Activated CD4-positive, alpha-beta T cell treated with anti-CD3 and anti-CD28 coated beads, Interleukin-2, Interleukin-6, amounts not matched to agents 100 ng/mL and 50 ng/mL, durations not matched to agents 16 hours and 8 hours (primary cell): ENCODE data around the gene DZIP3.
"Not testable (repeated sequence)": the region's sequence is repeated elsewhere in the genome, so short reads cannot be mapped to it uniquely, and the experiment has no call there.

Experiments
- DNase-seq: peaks from one replicate; pipeline ENCODE4 v3.0.0-alpha.2; 2020

DZIP3 gene

DNA sequence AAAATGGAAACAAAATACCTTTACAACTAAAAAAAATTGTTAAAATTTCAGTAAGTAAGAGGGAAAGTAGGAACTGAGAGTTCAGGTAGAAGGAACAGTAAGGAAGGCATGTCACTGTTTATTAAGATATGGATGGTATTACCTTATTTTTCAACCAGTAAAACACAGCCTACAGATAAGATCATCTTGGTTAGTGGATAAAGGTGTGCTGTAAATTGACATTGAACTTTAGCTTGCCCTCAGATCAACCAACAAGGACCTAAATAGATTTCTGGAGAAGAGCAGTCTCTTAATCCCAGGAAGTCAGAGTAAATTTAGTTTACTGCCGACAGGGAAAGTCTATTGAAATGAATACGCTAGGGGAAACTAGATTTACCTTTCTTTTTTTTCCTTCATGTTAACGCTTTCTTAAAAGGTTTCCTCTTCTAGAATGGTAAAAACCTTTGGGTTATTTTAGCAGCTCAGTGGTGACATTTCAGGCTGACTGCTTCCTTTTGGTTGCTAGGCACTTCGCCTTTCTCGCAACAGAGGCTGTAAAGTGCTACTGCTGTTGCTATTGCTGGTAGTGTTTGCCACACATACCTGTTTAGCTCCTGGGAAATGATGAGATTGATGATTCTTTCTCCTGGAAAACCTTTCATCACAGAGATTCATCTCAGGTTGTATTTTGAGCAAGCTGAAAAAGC lies 12.9 kb downstream of the DZIP3 start:
- DNase-seq = no peak

DNA sequence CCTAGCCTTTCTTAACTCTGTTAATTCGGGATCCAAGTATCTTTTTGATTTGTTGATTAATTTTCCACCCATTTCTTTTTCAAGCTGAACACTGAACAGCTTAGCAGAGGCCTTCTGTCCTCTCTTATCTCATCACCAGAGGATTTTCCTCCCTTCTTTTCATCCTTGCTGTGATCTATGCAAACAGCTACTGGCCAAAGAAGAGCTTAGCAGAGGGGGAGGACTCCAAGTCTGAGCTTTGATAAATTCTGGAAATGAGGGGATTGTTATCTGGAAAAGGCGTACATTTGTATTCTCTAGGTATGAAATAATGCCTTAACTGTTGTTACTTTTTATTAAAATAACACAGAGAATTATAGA lies 13.4 kb downstream of the DZIP3 start:
- no peak for DNase-seq

DNA sequence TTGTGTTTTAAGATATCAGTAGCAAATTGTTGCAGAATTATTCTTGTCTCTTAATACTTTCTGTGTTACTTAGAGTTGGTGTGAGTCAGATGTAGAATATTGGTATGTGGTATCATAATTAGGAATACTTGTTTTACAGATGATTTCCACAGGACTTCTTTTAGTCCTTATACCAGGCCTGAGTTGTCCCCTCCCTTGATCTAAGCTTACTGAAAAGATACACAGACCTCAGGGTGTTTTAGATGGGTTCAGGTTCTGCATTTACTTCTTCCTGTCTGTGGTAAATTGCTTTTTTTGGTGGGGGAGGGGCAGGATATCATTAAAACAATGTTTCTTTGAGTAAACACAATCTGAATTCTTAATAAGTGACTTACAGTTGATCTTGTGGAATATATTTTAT lies 14.2 kb downstream of the DZIP3 start:
- DNase-seq = no peak

DNA sequence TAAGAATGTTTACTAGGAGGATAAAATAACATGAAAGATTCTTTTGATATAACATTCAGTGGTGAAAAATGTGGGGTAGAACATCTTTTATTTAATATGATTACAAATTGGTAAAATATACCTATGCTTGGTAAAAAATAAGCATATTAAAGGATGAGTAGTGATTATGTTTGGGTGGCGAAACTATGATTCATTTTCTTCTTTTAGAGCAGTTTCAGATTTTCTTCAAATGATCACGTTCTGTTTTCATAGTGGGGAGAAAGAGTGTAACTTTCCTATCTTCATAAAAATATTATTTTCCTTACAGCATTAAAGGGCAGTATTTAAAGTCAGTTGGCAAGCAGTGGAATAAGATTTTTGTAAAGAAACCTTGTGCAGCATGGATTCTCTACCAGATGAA lies 15.5 kb downstream of the DZIP3 start:
- no peak for DNase-seq

DNA sequence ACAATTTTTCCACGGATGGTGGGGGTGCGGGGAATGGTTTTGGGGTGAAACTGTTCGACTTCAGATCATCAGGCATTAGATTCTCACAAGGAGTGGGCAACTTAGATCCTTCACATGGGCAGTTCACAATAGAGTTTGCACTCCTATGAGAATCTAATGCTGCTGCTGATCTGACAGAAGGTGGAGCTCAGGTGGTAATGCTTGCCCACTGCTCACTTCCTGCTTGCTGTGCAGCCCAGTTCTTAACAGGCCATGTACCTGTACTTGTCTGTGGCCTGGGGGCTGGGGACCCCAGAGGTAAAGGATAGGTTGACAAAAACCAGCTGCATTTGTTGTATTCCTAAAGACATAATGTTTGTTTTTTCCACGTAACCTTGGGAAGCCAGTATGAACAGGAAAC lies 16.0 kb downstream of the DZIP3 start:
- DNase-seq = no peak

DNA sequence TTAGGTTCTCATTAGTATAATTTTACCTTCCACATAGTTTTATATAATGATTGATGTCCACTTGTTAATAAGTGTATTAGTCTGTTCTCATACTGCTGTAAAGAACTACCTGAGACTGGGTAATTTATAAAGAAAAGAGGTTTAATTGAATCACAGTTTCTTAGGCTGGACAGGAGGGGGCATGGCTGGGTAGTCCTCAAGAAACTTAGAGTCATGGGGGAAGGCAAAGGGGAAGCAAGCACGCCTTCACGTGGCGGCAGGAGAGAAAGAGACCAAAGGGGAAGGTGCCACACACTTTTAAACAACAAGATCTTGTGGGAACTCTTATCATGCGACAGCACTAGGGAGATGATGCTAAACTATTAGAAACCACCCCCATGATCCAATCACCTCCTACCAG lies 19.2 kb downstream of the DZIP3 start:
- no peak for DNase-seq

DNA sequence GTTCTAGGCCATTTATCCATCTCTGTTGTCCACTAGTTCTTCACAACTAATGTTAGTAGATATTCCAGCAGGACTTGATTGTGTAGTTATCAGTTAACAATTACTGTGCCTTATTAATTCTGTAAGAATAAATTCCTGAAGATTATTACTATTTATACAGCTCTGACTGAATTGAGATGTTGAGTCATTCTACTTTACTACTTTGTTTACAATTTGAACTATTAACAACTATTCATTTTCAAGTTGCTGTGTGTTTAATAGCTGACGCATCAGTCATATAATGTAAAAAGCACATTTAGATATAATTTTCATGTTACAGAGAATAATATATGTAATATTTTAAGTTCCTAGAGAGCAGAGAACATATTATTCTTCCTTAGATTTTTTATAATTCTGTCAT lies 21.1 kb downstream of the DZIP3 start:
- no peak for DNase-seq

DNA sequence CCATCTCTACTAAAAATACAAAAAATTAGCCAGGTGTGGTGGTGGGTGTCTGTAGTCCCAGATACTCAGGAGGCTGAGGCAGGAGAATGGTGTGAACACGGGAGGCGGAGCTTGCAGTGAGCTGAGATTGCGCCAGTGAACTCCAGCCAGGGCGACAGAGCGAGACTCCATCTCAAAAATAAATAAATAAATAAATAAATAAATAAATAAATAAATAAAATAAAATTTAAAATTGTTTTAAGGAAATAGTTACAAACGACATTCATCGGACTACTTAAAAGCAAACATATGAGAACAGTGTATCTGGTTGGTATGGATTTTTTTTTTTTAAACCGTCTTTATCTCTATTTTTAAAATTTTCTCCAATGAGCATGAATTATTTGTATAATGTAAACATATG lies 26.6 kb downstream of the DZIP3 start:
- not testable (repeated sequence) for DNase-seq

DNA sequence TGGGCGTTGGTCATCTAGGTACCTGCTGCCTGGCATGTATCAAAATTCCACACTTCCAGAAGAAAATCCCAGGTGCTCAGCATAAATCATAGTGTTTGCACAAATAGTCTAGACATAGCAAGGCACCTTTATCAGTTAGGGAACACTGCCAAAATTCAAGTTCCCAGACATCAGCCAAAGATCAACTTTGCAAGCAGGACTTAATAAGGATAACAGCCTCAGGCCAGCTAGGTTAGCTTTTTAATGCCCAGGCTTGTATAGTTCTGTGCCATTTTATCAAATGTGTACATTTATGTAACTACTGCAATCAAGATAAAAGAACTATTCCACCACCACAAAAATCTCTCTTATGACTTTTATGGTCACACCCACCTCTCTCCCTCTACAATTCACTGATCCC lies 30.7 kb downstream of the DZIP3 start:
- no peak for DNase-seq

DNA sequence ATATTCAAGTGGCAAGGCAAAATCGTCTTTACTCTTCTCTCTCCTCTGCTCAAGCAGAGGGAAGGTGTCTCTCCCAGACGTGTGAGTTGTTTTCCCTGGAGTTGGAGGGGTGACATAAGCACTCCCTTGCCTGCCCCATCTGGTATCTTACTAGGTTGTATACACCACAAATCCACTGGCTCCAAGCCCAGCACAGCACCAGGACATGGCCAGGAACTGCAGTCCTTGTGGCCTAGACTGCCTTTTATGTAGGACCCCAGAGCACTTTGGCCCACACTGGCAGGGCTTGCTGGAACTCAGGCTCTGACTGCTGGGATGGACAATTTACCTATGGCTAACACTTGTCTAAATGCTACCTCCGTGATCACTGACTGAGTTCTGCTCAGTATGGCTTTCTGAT lies 34.0 kb downstream of the DZIP3 start:
- no peak for DNase-seq

DNA sequence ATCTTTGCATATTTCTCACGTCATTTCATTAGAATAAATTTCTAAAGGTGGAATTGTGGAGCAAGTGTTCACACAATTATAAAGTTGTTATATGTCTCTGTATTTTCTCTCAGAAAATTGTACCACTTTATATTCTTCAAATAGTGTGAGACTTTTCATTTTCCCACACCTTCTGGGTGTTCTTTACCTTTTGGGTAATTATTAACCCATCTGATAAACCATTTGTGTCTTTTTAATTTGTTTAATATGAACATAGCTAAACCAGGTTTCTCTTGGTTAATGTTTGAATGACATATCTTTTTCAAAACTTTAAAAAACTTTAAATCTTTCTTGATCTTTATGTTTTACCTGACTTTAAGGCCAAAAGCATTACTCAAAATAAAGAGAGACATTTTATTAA lies 40.5 kb downstream of the DZIP3 start:
- DNase-seq = no peak

DNA sequence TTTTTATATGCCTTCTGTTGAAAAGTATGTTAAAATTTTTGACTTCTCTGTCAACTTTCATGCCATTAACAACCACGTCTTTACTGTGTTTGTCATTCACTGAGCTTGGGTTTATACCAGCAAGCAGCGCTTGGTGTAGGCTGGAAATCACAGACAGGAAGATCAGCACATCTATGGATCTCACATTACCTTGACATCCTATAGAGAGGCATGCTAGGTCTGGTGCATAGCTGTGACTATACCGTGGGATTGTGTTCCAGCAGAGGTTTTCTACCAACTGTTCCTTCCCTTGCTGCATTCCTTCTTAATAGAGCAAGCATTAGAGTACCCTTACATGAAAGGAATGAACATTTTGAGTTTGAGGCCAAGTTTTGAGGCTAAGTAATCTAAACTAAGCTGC lies 53.0 kb downstream of the DZIP3 start:
- DNase-seq = no peak

DNA sequence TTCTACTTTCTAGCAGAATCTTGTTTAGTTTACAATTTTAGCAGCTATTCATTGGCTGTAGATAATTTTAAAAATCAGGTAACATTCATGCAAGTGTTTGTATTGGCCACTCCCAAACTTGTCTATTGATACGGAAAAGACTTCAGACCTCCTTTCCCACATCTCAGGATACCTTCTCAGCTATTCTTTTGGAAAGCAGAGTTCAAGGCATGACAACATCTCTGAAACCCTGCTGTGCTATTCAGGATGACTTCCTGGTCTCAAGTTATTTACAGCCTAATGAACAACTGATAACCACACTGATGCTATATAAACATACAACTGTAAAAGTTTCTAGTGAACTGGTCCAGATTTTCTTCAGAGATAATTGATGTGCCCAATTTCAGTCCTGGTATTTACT lies 55.8 kb downstream of the DZIP3 start:
- no peak for DNase-seq

DNA sequence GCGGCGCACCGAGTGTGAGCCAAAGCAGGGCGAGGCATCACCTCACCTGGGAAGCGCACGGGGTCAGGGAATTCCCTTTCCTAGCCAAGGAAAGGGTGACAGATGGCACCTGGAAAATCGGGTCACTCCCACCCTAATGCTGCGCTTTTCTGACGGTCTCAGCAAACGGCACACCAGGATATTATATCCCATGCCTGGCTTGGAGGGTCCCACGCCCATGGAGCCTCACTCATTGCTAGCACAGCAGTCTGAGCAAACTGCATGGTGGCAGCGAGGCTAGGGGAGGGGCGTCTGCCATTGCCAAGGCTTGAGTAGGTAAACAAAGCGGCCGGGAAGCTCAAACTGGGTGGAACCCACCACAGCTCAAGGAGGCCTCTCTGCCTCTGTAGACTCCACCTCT lies 66.1 kb downstream of the DZIP3 start:
- not testable (repeated sequence) for DNase-seq

DNA sequence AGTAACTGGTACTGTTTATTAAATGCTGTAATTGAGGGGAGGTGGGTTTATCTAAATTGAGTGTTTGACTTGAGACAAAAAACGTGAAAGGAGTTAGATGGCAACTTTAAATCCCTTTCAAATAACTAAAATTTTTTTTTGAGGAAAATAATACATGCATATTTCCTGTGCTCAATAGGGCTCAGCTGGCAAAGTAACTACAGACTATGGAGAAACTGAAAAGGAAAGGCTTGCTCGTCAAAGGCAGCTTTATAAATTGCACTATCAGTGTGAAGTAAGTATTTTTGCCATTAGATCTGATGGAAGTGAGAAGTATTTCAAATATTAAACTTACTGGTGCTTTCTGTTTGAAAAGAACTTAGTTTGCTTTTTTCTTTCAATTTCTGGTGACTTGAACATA lies 72.2 kb downstream of the DZIP3 start:
- no peak for DNase-seq

DNA sequence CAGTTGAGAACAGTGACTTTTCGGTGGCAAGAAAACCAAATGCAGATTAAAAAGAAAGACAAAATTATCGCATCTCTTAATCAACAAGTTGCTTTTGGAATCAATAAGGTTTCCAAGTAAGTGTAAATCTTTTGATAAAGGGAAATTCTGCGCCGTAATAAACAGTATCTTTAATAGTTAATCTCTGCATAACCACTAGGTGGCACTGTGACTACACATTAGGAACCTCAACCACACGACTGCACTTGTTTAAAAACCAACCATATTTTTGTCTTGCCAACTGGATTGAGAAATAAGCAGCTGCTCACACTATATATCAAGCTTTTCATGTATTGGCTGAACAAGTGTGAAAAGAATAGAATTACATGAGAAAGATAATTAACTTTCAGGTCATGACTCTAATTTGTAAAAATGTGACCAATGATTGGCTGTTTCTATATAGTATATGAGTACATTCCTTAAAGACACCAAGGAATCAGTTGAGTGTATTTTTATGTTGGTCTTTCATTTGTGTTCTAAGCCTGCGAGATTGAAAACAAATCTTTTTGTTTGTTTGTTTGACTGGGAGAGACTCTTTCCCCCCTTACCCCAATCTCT lies 72.7 kb downstream of the DZIP3 start:
- peak; percentile 77 for DNase-seq

DNA sequence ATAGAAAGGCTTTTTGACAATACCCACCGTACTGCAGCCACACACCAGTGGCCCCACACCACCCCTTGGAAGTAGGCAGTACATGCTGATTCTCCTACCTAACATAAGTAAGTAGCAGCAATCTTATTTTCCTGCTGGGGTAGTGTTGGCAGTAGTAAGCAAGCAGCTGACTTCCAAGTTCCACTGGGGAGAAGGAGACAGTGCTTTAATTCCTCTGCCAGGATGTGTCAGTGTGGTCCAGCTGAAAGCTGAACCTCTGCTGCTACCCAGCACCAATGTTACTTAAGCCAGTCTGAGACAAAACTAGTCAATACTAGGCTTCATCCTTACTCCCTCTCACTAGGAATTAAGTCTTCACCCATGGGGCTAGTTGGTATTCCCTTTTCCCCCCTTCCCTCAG lies 74.7 kb downstream of the DZIP3 start:
- DNase-seq = no peak

DNA sequence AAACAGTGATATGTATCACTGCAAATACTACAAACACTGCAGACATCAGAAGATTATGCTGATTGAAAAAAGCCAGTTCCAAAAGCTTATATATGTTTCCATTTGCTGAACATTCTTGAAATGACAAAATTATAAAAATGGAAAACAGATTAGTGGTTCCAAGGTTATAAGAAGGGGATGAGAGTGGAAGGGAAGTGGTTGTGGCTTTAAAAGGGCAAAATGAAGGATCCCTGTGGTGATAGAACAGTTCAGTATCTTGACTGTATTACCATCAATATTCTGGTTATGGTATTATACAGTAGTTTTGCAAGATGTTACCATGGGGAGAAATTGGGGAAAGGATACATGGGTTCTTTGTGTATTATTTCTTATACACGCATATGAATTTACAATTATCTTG lies 77.8 kb downstream of the DZIP3 start:
- no peak for DNase-seq

DNA sequence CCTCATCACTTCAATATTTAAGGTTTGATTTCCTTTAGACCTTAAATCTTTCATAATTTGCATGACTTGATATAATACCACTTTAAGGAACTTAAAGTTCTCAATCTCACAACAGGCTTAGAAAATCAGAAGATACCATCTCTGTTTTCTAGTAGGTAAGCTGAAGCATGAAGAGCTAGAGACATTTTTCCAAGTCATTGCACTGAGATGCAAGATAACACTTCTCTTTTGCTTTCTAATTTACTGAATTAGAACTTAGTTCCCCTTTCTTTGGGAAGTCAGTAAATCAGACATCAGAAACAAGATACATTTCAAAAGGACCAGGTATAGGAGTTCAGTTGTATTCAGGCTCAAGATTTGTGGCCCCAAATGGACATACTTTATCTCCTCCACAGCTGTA lies 79.7 kb downstream of the DZIP3 start:
- DNase-seq = no peak

DNA sequence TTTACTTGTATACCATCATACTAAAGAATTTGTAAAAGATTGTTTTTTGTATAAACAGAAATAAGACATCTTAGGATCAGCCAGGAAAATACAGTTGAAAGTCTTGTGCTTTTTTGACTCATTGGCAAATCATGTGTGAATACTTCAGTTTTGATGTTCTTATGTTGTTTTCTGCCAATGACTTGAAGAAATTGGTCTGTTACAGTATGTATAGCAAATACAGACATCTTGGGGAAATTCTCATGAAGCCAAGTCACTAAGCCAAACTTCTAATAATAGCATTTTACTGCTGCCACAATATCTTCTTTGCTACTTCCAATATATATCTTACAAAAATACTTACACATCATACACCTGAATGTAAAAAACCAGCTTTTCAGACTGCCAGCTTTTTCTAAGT lies 83.2 kb downstream of the DZIP3 start:
- no peak for DNase-seq

DNA sequence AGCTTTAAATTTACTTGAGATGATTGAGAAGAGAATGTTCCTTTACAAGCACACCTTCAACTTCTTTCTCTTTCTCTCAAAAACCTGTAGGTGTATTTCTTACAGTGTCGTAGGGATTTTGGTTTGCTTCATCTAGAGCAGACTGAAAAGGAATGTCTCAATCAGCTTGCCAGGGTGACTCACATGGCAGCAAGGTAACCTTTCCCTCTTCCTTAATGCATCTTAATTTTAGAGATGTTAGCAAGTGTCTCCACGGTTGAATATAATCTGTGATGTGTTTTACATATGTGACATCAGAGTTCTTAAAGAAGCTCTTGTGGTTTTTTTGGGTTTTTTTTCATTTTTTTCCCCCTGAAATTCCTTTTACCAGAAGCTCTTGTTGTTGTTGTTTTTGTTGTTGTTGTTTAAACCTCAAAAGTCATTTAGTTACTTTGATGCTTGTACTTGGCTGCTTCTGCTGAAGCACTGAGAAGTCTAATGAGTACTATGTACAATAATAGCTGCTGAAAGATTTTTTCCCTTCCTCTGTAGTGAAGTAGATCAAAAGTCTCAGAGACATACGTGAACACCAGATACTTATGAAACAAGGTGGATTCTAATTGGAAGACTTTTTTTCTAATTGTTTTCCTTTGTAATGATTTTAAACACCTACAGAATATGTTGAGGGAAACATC lies 84.6 kb downstream of the DZIP3 start:
- DNase-seq = no peak

DNA sequence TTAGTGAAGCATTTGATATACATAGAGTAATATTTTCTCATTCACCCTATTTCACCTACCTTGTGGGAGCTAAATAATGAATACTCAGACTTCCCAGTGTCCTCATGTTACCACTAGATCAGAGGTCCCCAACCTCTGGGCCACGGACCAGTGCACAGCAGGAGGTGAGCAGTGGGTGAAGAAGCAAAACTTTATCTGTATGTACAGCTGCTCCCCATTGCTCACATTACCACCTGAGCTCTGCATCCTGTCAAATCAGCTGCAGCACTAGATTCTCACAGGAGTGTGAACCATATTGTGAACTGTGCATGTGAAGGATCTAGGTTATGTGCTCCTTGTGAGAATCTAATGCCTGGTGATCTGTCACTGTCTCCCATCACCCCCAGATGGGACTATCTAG lies 88.3 kb downstream of the DZIP3 start:
- no peak for DNase-seq

DNA sequence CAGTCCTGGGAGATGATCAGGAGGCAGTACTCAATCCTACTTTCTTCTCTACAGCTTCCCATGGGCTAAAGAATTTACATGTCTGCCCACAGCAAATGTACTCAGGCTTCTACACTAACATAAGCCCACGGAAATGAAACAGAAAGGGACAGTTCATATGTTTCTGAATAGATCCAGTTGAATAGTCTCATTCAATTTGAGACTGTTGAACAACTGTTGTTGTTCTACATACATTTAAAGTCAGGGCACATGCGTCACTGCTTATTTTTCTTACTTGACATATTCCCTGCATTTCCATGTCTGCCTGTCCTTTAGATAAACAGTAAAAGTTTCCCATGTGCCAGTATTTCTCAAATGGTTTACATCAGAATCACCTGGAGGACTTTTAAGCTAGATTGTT lies 102.8 kb downstream of the DZIP3 start:
- not testable (repeated sequence) for DNase-seq

DNA sequence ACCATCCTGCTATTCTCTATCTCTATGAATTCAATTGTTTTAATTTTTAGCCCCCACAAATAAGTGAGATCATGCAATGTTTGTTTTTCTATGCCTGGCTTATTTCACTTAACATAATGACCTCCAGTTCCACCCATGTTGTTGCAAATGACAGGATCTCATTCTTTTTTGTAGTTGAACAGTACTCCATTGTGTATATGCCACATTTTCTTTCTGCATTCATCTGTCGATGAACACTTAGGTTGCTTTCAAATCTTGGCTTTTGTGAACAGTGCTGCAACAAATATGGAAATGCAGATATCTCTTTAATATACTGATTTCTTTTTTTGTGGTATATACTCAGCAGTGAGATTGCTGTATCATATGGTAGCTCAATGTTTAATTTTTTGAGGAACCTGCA lies 108.9 kb downstream of the DZIP3 start:
- no peak for DNase-seq

DNA sequence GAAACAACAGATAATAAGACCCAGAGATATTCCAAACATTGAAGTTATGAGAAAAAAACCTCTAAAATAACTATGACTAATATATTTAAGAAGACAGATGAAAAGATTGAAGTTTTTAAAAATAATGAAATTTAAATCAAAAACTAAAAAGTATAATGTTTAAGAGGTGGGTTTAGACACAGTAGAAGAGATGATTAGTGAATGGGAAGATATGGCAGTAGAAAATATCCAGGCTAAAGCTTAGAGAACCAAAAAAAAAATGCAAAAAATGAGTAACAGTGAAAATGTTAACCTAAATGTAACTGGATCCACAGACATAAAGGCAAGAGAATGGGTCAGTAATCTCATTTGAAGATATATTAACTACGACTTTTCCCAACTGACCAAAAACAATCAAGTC lies 115.5 kb downstream of the DZIP3 start:
- no peak for DNase-seq
